DOHH2 (cell line): Measurements from ENCODE around the gene AVPR2.

ENCODE experiments used
- EZH2phosphoT487 ChIP-seq: fragments of 200-600 bp; sonication (generic); IDR thresholded peaks from 2 replicates; pipeline ENCODE4 v1.6.1; 2017; ENCODE audit warnings: borderline replicate concordance, mild to moderate bottlenecking, antibody characterized with exemption, low read length, moderate library complexity, mixed read lengths
- TF ChIP-seq, protein P1 (sequence below): fragments of 200-600 bp; sonication (generic); IDR thresholded peaks from one replicate; pipeline ENCODE4 v1.5.1; 2014; ENCODE audit warnings: antibody characterized with exemption, mild to moderate bottlenecking, low read depth, low read length; ENCODE audit not compliant: poor library complexity, severe bottlenecking

DNA sequence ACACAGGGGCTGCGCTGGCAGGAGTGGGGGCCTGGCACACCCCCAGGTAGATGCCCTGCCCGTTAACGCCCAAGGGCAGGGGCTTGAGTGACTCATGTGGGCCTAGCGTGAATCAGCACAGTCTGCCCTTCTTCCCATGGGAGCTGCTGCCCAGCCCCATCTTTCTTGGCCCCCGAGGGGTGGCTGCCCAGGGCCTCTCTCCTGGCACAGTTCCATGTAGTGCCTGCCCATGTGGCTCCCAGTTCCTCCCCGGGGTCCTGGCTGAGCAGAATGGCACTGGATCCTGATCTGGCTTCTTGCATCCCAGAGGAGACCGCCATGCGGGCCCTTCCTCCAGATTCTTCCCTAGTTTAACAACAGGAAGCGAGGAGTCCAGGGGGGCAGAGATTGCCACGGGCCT, 2.1 kb upstream of the AVPR2 start:
- TF ChIP-seq, protein P1, sequence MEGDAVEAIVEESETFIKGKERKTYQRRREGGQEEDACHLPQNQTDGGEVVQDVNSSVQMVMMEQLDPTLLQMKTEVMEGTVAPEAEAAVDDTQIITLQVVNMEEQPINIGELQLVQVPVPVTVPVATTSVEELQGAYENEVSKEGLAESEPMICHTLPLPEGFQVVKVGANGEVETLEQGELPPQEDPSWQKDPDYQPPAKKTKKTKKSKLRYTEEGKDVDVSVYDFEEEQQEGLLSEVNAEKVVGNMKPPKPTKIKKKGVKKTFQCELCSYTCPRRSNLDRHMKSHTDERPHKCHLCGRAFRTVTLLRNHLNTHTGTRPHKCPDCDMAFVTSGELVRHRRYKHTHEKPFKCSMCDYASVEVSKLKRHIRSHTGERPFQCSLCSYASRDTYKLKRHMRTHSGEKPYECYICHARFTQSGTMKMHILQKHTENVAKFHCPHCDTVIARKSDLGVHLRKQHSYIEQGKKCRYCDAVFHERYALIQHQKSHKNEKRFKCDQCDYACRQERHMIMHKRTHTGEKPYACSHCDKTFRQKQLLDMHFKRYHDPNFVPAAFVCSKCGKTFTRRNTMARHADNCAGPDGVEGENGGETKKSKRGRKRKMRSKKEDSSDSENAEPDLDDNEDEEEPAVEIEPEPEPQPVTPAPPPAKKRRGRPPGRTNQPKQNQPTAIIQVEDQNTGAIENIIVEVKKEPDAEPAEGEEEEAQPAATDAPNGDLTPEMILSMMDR, result no peak
- TF ChIP-seq EZH2phosphoT487, result no peak
